Measurements from ENCODE around the gene USP33.
"Not testable (repeated sequence)": the region's sequence is repeated elsewhere in the genome, so short reads cannot be mapped to it uniquely, and the experiment has no call there.

The USP33 gene

DNA sequence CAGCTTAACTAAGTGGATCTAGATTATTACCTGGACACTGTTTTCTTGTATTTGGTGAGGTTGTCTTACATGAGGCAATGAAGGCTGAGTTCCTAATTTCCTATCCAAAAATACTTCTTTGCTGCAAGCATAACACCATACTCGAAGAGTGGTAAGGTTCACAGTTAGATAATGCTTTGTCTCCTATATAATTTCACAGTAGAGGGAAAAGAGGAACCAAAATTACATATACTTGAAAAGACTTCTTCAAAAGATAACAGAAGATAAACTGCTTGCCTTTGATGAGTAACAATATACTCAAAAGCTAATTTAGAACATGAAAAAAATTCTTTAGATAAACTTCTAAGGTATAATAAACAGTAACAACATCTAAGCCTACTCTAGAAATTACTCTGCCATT is 20.4 kb downstream of the USP33 start:
- no peak for DNase-seq (ENCODE audit: low read depth)

DNA sequence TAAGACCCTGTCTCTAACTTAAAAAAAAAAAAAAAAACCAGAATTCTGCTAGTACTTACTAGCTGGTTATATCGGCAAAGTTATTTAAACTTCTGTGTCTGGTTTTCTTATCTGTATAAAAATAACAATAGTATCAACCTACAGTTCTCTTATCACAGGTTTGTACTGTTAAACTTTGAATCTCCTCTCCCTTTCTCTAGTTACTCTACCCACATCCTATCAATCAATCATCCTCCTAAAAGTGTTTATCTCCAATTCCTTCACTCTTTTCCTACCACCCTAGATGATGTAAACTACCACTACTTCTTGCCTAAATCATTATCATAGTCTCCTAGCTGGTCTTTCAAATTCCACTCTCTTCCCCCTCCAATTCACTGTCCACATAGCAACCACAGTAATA is 27.6 kb downstream of the USP33 start:
- no peak for DNase-seq (ENCODE audit: low read depth)

DNA sequence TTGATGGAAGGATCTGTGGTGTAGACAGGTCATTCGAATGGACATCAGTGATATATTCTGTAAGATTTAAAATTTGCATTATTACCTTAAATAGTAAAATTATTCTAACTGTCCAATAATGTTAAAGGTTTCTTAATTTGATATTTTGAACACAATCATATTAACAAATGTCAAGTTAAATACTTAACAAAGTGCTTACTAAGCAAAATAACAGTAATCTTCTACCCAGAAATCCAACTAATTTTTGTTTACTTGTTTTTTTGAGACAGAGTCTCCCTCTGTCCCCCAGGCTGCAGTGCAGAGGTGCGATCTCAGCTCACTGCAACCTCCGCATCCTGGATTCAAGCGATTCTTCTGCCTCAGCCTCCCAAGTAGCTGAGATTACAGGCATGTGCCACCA is 33.9 kb downstream of the USP33 start:
- no peak for DNase-seq (ENCODE audit: low read depth)

GRCh38 chr1:77718181-77718580 is 41.5 kb downstream of the USP33 start:
- no peak for DNase-seq (ENCODE audit: low read depth)

- DNase-seq (ENCODE audit: low read depth) = no peak
These were observed 43.6 kb downstream of the USP33 start for GRCh38 chr1:77716065-77716464.

- no peak for DNase-seq (ENCODE audit: low read depth)
These were observed 49.9 kb downstream of the USP33 start for GRCh38 chr1:77709727-77710126.

DNA sequence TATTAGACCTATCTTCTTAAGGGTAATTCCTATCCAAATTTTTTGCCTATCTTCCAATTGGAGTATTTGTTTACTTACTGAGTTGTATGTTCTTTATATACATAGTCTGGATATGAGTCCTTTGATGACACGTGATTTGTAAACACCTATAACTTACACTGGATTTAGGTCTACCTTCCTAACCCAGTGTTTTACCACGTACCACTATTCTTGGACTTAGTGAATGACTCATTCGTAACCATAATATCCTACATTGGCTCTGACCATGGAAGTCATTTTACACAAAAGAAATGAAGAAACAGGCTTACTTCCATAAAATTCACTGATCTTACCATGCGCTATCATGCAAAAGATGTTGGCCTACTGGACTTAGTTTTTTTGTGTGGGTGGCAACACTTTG is 53.3 kb downstream of the USP33 start:
- DNase-seq (ENCODE audit: low read depth) = no peak

GRCh38 chr1:77704736-77705135 is 54.9 kb downstream of the USP33 start:
- no peak for DNase-seq (ENCODE audit: low read depth)

DNA sequence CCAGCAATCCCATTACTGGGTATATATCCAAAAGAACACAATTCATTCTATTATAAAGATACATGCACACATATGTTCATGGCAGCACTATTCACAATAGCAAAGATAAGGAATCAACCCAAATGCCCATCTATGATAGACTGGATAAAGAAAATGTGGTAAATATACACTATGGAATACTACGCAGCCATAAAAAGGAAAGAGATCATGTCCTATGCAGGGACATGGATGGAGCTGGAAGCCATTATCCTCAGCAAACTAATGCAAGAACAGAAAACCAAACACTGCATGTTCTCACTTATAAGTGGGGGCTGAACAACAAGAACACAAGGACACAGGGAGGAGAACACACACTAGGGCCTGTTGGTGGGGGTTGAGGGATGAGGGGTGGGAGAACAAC is 60.0 kb downstream of the USP33 start:
- not testable (repeated sequence) for DNase-seq (ENCODE audit: low read depth)

GRCh38 chr1:77697441-77697840 is 62.2 kb downstream of the USP33 start:
- DNase-seq (ENCODE audit: low read depth) = no peak

DNA sequence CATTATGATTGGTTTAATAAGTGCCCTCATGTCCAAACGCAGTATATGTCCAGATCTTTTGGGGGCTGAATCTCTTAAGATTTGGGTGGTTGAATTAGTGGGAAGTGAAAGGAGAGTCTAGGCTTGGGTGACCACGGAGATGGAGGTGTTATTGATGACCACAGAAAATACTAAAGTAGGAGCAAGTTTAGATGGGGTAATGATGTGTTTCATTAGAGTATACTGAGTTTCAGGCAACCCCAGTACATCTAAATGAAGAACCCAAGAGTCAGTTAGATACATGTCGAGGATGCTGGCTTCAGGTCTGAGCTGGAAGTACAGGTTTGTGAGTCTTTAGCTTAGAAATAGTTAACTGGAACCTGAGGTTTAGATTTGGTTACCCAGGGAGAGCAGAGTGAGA is 70.7 kb downstream of the USP33 start:
- no peak for DNase-seq (ENCODE audit: low read depth)

DNA sequence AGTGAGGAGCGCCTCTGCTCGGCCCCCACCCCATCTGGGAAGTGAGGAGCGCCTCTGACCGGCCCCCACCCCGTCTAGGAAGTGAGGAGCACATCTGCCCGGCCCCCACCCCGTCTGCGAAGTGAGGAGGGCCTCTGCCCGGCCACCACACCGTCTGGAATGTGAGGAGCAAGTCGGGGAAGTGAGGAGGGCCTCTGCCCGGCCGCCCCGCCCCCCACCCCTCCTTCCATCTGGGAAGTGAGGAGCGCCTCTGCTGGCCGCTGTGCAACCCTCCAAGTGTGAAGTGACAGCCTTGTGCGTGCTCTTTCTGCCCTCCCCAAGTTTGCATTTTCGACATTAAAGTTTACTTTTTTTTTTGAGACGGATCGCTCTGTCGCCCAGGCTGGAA is 72.1 kb downstream of the USP33 start:
- no peak for DNase-seq (ENCODE audit: low read depth)

DNA sequence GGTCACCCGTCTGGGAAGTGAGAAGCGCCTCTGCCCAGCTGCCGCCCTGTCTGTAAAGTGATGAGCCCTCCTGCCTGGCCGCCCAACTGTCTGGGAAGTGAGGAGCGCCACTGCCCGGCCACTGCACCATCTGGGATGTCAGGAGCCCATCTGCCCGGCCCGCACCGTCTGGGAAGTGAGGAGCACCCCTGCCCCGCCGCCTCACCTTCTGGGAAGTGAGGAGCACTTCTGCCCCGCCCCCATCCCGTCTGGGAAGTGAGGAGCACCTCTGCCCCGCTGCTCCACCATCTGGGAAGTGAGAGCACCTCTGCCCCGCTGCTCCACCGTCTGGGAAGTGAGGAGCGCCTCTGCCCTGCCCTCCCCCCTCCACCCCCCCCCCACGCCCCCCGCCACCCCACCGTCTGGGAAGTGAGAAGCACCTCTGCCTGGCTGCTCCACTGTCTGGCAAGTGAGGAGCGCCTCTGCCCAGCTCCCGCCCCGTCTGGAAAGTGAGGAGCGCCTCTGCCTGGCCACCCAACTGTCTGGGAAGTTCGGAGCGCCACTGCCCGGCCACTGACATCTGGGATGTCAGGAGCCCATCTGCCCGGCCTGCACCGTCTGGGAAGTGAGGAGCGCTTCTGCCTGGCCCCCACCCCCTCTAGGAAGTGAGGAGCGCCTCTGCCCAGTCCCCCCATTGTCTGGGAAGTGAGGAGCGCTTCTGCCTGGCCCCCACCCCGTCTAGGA is 72.7 kb downstream of the USP33 start:
- no peak for DNase-seq (ENCODE audit: low read depth)

GRCh38 chr1:77683160-77684148 is 76.2 kb downstream of the USP33 start:
- DNase-seq (ENCODE audit: low read depth) = peak; percentile 79

- peak; percentile 99 for DNase-seq (ENCODE audit: low read depth)
These were observed 77.0 kb downstream of the USP33 start, which contains the start of gene ZZZ3 for GRCh38 chr1:77682460-77683159. TSS of gene ZZZ3 (minus strand) at chr1:77682658. CDS start at chr1:77633354, 49,304 bp downstream.

DNA sequence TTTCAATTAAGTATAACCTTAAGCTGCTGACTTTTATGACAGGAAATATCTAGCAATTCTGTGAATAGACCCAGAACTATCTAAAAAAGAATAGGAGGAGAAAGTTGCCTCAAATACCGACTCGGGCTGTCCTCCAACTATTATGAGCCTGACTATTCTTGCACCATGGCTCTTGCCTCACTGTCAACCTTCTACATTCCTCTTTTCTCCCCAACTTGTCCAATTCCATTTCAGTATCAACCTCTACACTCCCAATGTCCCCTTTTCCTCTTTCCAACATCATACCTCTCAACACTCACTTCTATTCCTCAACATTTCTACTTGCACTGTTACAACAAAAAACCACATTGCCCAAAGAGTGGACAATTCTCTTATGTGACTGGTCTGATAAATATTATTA is 79.5 kb downstream of the USP33 start:
- no peak for DNase-seq (ENCODE audit: low read depth)

GRCh38 chr1:77678660-77679610 is 80.7 kb downstream of the USP33 start:
- no peak for DNase-seq (ENCODE audit: low read depth)

GRCh38 chr1:77674807-77675206 is 84.8 kb downstream of the USP33 start:
- not testable (repeated sequence) for DNase-seq (ENCODE audit: low read depth)

- no peak for DNase-seq (ENCODE audit: low read depth)
These were observed 85.8 kb downstream of the USP33 start for GRCh38 chr1:77673716-77674355.

DNA sequence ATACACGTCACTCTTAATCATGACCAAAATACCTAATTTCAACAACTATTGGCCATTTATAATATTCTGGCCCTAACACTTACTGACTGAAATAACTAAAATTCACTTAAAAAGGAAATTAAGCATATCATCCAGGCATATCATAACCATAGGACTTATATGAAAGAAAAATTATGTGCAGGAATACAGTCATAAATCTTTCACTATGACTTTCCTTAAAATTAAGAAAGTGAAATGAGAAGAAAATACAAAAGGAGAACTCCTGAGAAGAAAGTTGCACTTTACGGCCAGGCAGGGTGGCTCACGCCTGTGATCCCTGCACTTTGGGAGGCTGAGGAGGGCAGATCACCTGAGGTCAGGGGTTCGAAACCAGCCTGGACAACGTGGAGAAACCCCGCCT is 86.6 kb downstream of the USP33 start:
- no peak for DNase-seq (ENCODE audit: low read depth)

- DNase-seq (ENCODE audit: low read depth) = no peak
These were observed 87.3 kb downstream of the USP33 start for GRCh38 chr1:77672374-77672773.
